ENCODE measurements around the gene DYNLL1.
"Not testable (repeated sequence)": the region's sequence is repeated elsewhere in the genome, so short reads cannot be mapped to it uniquely, and the experiment has no call there.

DYNLL1 gene

DNA sequence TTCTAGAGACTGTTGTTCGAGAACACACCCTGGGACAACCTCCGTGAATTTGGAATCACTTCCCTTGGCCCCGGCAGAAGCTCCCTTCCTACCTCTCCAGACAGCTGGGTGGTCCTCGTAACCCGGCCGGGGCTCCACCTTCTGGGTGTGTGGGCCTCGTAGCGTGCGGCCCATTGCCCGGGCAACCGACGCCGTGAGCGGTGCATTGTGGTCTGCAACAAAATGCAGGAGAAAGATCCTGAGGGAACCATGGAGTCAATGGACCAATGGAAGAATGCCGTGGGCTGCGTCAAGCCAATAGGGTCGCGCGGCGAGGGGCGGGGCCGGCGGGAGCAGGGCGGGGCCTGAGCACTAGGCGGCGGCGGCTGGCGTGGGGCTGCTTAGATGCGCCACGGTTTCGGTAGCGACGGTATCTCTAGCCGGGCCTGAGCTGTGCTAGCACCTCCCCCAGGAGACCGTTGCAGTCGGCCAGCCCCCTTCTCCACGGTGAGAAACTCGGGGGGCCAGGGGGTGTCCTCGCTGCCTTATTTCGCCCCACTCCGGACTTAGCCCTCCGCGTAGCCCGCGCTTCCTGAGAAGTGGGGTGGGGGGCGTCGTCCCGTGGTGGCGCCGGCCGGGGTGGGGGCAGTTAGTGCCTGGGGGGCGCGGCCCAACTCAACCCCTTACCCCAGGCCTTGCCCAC, at the start of gene DYNLL1:
Gene DYNLL1 (plus strand): TSS at position 383 of the 682 bp plus-strand sequence. CDS start 309 bp downstream, outside the sequence.
- Histone ChIP-seq H2AFZ (ENCODE audit: low read length, unreplicated experiment) (peak within 1 kb of the TSS; percentile 88), H3K36me3 (ENCODE audit: insufficient read depth, low read length) (peaks cover 12% of the 10 kb centered on the region), H3K4me3 (ENCODE audit: low read depth, low read length) (peak within 1 kb of the TSS; percentile 82), H3K27me3 (ENCODE audit: insufficient read depth, low read length) (no peaks in the 10 kb centered on the region), H3K4me1 (ENCODE audit: control insufficient read depth, insufficient read depth, low read length, unreplicated experiment) (peaks cover 24% of the 10 kb centered on the region), H3K27ac (ENCODE audit: low read depth, low read length) (peak within 1 kb of the TSS; percentile 12; the same call in 1 of the 2 replicates), H3K79me2 (ENCODE audit: control insufficient read depth, insufficient read depth, low read length, unreplicated experiment) (peaks cover 37% of the 10 kb centered on the region)

DNA sequence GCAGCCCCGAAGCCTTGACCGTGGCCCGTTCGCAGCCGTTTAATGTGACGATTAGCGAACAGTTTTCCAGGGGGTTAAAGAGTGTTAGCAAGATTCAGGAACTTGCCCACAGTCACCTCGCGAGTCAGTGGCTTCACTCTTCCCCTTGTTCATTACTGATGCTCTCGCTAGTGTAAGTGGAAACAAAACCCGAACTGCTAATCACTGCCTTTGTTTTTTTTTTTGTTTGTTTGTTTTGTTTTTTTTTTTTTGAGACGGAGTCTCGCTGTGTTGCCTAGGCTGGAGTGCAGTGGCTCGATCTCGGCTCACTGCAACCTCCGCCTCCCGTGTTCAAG, 49.1 kb upstream of the DYNLL1 start:
- H3K4me1 ChIP-seq (ENCODE audit: control insufficient read depth, insufficient read depth, low read length, unreplicated experiment): peaks cover 11% of the 10 kb centered on the region
- peak overlapping the region; percentile 85 for H3K4me3 ChIP-seq (ENCODE audit: low read depth, low read length)
- peaks cover 56% of the 10 kb centered on the region for H3K79me2 ChIP-seq (ENCODE audit: control insufficient read depth, insufficient read depth, low read length, unreplicated experiment)
- H3K27me3 ChIP-seq (ENCODE audit: insufficient read depth, low read length); H3K36me3 ChIP-seq (ENCODE audit: insufficient read depth, low read length); H2AFZ ChIP-seq (ENCODE audit: low read length, unreplicated experiment); H3K27ac ChIP-seq (ENCODE audit: low read depth, low read length): not testable (repeated sequence)

DNA sequence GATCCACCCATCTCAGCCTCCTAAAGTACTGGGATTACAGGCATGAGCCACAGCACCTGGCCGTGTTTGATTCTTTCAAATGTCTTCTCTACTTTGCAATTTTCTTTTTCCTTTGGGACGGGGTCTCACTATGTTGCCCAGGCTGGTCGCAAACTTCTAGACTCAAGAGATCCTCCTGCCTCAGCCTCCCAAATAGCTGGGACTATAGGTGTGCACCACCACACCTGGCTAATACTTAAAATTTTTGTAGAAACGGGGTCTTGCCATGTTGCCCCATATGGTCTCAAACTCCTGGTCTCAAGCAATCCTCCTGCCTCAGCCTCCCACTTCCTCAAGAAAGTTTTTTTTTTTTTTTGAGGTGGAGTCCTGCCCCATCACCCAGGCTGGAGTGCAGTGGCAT, 47.9 kb upstream of the DYNLL1 start:
- peak overlapping the region; percentile 85 for H3K4me3 ChIP-seq (ENCODE audit: low read depth, low read length)
- H3K4me1 ChIP-seq (ENCODE audit: control insufficient read depth, insufficient read depth, low read length, unreplicated experiment): peaks cover 11% of the 10 kb centered on the region
- peaks cover 58% of the 10 kb centered on the region for H3K79me2 ChIP-seq (ENCODE audit: control insufficient read depth, insufficient read depth, low read length, unreplicated experiment)

DNA sequence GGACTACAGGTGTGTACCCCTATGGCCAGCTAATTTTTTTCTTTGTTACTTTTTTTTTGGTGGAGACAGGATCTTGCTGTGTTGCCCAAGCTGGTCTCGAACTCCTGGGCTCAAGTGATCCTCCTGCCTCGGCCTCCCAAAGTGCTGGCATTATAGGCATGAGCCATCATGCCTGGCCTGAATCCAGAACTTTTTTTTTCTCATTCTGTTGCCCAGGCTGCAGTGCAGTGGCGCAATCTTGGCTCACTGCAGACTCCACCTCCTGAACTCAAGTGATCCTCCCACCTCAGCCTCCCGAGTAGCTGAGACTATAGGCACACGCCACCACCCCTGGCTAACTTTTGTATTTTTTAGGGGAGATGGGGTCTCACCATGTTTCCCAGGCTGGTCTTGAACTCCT, 43.4 kb upstream of the DYNLL1 start:
- H3K4me1 ChIP-seq (ENCODE audit: control insufficient read depth, insufficient read depth, low read length, unreplicated experiment); H3K27me3 ChIP-seq (ENCODE audit: insufficient read depth, low read length); H3K27ac ChIP-seq (ENCODE audit: low read depth, low read length); H2AFZ ChIP-seq (ENCODE audit: low read length, unreplicated experiment); H3K4me3 ChIP-seq (ENCODE audit: low read depth, low read length): not testable (repeated sequence)
- peaks cover 12% of the 10 kb centered on the region for H3K36me3 ChIP-seq (ENCODE audit: insufficient read depth, low read length)
- H3K79me2 ChIP-seq (ENCODE audit: control insufficient read depth, insufficient read depth, low read length, unreplicated experiment): peaks cover 24% of the 10 kb centered on the region

More for the DNA sequence above, 47.9 kb upstream of the DYNLL1 start:
- H3K27me3 ChIP-seq (ENCODE audit: insufficient read depth, low read length): no peaks in the 10 kb centered on the region
- H2AFZ ChIP-seq (ENCODE audit: low read length, unreplicated experiment): no peak overlapping the region
- peaks cover 12% of the 10 kb centered on the region for H3K36me3 ChIP-seq (ENCODE audit: insufficient read depth, low read length)
- H3K27ac ChIP-seq (ENCODE audit: low read depth, low read length): no peak overlapping the region

DNA sequence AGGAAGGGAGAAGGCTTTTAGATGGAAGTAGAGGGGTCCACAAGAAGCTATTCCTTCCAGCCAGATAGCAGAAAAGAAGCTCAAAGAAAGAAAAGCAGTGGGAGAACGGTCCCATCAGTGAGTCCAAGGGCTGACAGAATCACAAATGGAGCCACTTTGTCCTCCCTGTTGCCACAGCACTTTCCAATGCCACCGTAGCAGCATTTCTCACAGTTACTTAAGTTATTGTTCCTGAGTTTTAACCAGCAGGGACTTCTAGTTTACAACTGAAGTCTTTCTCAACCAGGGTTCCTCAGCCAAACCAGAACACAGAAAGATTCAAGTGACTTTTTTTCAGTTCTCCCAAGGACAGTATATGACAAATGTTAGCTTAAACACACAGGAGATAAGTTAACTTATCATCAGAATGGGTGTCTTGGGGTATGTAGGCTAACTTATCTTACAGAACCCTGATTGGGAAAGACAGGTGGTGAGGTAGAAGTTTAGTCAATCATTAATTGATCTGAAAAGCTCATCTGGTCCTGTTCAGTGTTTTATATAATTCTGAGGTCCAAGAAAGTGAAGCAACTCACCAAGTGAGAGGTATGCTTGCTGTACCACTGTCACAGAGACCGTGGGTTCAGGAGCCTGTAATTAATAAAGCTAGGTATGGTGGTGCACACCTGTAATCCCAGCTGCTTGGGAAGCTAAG, 42.7 kb upstream of the DYNLL1 start:
- Histone ChIP-seq H3K27ac (ENCODE audit: low read depth, low read length) (no peak overlapping the region), H3K27me3 (ENCODE audit: insufficient read depth, low read length) (no peaks in the 10 kb centered on the region), H3K4me3 (ENCODE audit: low read depth, low read length) (no peak overlapping the region), H3K79me2 (ENCODE audit: control insufficient read depth, insufficient read depth, low read length, unreplicated experiment) (peaks cover 17% of the 10 kb centered on the region), H2AFZ (ENCODE audit: low read length, unreplicated experiment) (no peak overlapping the region), H3K36me3 (ENCODE audit: insufficient read depth, low read length) (peaks cover 12% of the 10 kb centered on the region), H3K4me1 (ENCODE audit: control insufficient read depth, insufficient read depth, low read length, unreplicated experiment) (no peaks in the 10 kb centered on the region)

DNA sequence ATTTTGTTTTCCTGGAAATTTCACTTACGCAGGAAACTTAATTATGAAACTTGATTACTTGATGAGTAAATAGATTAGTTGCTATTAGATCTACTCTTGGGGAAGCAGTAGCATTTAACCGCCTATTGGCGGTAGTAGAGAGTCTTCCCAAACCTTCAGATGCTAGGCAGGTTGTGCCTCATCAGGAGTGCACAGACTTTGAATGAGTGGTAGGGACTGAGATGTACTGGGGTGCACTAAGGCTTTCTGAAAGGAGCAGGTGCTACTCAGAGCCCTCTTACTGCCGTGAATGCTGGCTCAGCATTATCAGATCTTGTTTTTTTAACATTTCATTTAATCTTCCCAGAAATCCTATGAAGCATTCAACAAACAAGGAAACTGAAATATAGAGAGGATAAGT, 41.9 kb upstream of the DYNLL1 start:
- Histone ChIP-seq H3K27ac (ENCODE audit: low read depth, low read length) (no peak overlapping the region), H3K4me1 (ENCODE audit: control insufficient read depth, insufficient read depth, low read length, unreplicated experiment) (no peaks in the 10 kb centered on the region), H3K79me2 (ENCODE audit: control insufficient read depth, insufficient read depth, low read length, unreplicated experiment) (peaks cover 15% of the 10 kb centered on the region), H3K4me3 (ENCODE audit: low read depth, low read length) (no peak overlapping the region), H3K36me3 (ENCODE audit: insufficient read depth, low read length) (peaks cover 12% of the 10 kb centered on the region), H3K27me3 (ENCODE audit: insufficient read depth, low read length) (no peaks in the 10 kb centered on the region), H2AFZ (ENCODE audit: low read length, unreplicated experiment) (no peak overlapping the region)

DNA sequence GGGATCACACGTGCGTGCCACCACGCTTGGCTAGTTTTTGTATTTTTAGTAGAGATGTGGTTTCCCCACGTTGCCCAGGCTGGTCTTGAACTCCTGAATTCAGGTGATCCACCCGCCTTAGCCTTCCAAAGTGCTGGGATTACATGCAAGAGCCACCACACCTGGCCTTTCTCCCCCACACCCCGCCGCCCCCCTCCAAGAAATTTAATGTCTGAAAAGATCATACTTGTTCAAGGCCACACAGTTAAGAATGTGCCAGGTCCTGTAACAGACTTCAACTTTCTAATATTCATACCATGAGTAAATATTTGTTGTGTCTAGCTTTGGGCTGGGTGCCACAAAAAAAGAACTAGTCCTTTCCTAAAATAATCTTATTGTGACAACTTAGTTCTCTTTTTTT, 40.6 kb upstream of the DYNLL1 start:
- Histone ChIP-seq H3K27ac (ENCODE audit: low read depth, low read length) (no peak overlapping the region), H3K79me2 (ENCODE audit: control insufficient read depth, insufficient read depth, low read length, unreplicated experiment) (peaks cover 10% of the 10 kb centered on the region), H2AFZ (ENCODE audit: low read length, unreplicated experiment) (no peak overlapping the region), H3K27me3 (ENCODE audit: insufficient read depth, low read length) (no peaks in the 10 kb centered on the region), H3K36me3 (ENCODE audit: insufficient read depth, low read length) (peaks cover 18% of the 10 kb centered on the region), H3K4me1 (ENCODE audit: control insufficient read depth, insufficient read depth, low read length, unreplicated experiment) (no peaks in the 10 kb centered on the region), H3K4me3 (ENCODE audit: low read depth, low read length) (no peak overlapping the region)

DNA sequence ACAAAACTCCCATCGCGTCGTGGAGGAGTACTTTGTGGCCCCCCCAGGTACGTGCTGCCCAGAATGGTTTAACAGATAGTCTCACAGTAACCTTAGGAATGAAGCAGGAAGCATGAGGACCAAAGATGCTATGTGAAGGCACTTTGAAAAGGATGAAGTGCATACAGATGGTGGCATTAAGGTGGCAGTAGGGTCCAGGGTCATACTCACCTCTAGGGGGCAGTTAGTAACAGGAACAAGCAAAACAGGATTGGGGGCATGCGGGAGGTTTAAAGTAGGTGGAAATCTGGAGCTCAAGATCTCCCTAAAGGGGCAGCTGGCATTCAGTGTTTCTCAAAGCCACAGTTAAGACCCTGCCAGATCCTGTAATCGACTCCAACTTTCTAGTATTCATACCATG, 38.8 kb upstream of the DYNLL1 start:
- H2AFZ ChIP-seq (ENCODE audit: low read length, unreplicated experiment): no peak overlapping the region
- no peaks in the 10 kb centered on the region for H3K27me3 ChIP-seq (ENCODE audit: insufficient read depth, low read length)
- no peaks in the 10 kb centered on the region for H3K4me1 ChIP-seq (ENCODE audit: control insufficient read depth, insufficient read depth, low read length, unreplicated experiment)
- no peak overlapping the region for H3K4me3 ChIP-seq (ENCODE audit: low read depth, low read length)
- H3K79me2 ChIP-seq (ENCODE audit: control insufficient read depth, insufficient read depth, low read length, unreplicated experiment): peaks cover 6% of the 10 kb centered on the region
- H3K27ac ChIP-seq (ENCODE audit: low read depth, low read length): no peak overlapping the region
- peaks cover 17% of the 10 kb centered on the region for H3K36me3 ChIP-seq (ENCODE audit: insufficient read depth, low read length)

DNA sequence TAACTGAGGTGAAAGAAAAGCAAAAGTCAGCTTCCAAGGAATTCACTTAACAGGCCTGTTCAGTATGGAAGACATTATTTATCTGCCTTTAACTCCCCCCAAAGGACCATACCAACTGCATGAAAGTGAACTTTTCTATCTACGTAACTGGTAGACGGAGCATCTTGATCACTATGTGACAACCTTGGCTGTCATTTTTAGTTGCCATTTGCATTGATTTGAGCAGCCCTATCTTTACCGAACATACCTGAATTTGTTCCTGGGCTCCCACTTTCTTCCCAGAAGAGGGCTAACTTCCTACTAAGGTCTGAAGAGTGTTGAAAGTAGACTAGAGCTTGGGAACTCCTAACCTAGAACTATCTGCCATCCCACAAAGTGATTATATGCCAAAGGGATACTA, 35.8 kb upstream of the DYNLL1 start:
- Histone ChIP-seq H3K4me1 (ENCODE audit: control insufficient read depth, insufficient read depth, low read length, unreplicated experiment) (no peaks in the 10 kb centered on the region), H3K79me2 (ENCODE audit: control insufficient read depth, insufficient read depth, low read length, unreplicated experiment) (peaks cover 16% of the 10 kb centered on the region), H3K27me3 (ENCODE audit: insufficient read depth, low read length) (no peaks in the 10 kb centered on the region), H3K27ac (ENCODE audit: low read depth, low read length) (no peak overlapping the region), H3K36me3 (ENCODE audit: insufficient read depth, low read length) (peaks cover 37% of the 10 kb centered on the region), H3K4me3 (ENCODE audit: low read depth, low read length) (no peak overlapping the region), H2AFZ (ENCODE audit: low read length, unreplicated experiment) (no peak overlapping the region)

DNA sequence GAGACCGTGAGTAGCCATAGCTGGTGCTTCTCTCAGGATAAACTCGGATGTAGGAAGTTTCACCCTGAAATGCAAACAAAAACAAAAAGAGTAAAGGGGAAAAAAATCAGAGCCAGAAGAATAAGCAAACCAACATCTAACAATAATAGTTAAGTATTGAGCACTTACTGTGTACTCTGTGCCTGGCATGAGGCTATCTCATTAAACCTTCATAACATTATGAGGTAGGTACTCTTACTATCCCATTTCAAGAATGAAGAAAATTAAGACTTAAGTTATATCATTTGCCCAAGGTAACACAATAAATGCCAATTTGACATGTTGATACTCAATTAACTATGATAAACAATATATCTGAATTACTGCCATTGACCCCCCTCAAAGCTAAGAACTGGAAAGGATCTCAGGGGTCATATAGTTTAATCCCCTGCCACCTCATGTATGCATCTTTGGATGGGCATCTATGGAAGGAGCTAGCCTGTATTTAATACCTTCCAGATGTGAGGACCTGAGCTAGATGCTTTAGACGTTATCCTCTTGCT, 33.7 kb upstream of the DYNLL1 start:
- Histone ChIP-seq H3K27me3 (ENCODE audit: insufficient read depth, low read length) (no peaks in the 10 kb centered on the region), H3K36me3 (ENCODE audit: insufficient read depth, low read length) (peaks cover 41% of the 10 kb centered on the region), H3K79me2 (ENCODE audit: control insufficient read depth, insufficient read depth, low read length, unreplicated experiment) (peaks cover 36% of the 10 kb centered on the region), H3K27ac (ENCODE audit: low read depth, low read length) (no peak overlapping the region), H3K4me1 (ENCODE audit: control insufficient read depth, insufficient read depth, low read length, unreplicated experiment) (no peaks in the 10 kb centered on the region), H3K4me3 (ENCODE audit: low read depth, low read length) (no peak overlapping the region), H2AFZ (ENCODE audit: low read length, unreplicated experiment) (no peak overlapping the region)

DNA sequence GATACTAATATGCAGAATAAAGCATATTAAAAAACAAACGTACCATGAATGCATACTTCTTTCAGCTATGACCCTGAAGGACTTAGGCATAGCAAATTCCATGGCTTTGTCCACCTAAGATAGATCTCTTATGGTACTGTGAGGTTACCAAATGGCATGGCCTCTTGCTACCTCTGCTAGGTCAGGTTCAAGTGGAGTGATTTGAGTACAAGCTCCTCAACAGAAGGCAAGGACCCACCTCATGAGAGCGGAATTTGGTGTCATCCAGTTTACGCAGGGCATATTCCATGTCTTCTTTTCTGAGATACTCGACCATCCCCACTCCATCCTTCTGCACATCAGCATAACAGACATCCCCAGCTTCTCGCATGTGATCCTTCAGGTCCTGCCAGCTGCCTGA, 32.2 kb upstream of the DYNLL1 start:
- H3K27me3 ChIP-seq (ENCODE audit: insufficient read depth, low read length): no peaks in the 10 kb centered on the region
- peaks cover 52% of the 10 kb centered on the region for H3K79me2 ChIP-seq (ENCODE audit: control insufficient read depth, insufficient read depth, low read length, unreplicated experiment)

More for the DNA sequence above, 32.2 kb upstream of the DYNLL1 start:
- no peak overlapping the region for H2AFZ ChIP-seq (ENCODE audit: low read length, unreplicated experiment)
- H3K4me3 ChIP-seq (ENCODE audit: low read depth, low read length): no peak overlapping the region
- peaks cover 40% of the 10 kb centered on the region for H3K36me3 ChIP-seq (ENCODE audit: insufficient read depth, low read length)
- H3K27ac ChIP-seq (ENCODE audit: low read depth, low read length): no peak overlapping the region
- no peaks in the 10 kb centered on the region for H3K4me1 ChIP-seq (ENCODE audit: control insufficient read depth, insufficient read depth, low read length, unreplicated experiment)

Data from ACC112 (cell line).